Measurements from ENCODE around the gene SLAMF8.

SLAMF8 gene

DNA sequence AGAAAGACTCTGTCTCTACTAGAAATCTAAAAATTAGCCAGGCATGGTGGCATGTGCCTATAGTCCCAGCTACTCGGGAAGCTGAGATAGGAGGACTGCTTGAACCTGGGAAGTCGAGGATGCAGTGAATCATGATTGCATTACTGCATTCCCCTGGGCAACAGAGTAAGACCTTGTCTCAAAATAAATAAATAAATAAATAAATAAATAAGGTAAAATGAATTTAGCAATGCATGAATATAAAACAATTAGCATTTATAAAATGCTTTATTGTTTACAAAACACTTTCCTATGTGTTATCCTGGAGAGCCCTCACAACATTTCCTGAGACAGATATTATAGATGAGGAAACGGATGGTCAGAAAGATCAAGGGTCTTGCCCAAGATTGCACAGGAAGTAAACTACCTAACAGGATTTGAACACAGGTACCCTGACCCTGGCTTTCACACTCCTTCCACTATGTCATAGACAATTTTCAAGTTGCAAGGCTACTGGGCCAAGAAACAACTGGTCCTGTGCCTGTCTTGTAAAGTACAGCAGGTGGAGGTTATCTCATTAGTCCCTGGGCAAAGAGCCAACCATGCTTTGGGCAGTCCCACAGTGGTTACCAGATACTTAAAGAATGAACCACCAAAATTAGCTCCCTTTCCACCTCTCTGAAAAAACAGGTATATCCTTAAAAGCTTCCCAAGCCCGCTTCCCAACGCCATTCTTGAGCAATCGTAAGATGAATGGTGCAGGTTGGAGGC is 51.2 kb downstream of the SLAMF8 start:
- no peak for DNase-seq

DNA sequence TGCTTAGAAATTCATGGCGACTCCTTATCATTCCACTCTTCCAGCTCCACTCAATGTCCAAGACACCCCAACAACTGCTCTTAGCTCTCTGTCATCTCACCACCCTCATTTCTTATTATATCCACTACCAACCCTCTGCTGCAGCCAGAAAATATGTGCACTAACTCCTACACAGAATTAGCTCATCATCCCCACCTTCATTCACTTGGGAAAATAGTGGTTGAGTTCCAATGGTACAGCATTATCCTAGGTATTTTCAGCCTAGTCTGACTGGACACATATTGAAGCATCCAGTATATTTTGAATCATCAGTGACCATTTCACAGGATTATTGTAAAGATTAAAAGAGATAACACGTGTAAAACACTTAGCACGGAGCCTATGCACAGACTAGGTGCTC is 52.5 kb downstream of the SLAMF8 start:
- no peak for DNase-seq

GRCh38 chr1:159879977-159880376 is 53.3 kb downstream of the SLAMF8 start:
- DNase-seq: no peak

DNA sequence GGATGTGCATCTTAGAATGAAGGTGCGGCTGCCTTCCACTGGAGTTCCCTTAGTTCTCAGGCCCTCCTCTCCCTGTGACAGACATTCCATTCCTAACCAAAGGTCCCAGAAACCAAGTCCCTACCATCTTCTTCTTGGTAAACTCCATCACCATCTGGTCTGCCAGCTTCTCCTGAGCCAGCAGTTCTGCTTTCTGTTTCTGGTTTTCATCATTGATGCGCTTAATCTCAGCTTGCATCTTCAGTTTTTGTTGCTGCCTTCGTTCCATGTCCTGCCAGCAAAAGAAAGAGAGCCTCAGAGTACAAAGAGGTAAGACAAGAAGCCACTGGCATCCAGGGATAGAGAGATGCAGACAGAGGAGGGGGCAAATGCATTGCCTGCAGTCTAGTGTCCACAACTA is 53.8 kb downstream of the SLAMF8 start:
- no peak for DNase-seq

GRCh38 chr1:159881622-159882526 is 55.2 kb downstream of the SLAMF8 start:
- DNase-seq: peak; percentile 56 to 74

DNA sequence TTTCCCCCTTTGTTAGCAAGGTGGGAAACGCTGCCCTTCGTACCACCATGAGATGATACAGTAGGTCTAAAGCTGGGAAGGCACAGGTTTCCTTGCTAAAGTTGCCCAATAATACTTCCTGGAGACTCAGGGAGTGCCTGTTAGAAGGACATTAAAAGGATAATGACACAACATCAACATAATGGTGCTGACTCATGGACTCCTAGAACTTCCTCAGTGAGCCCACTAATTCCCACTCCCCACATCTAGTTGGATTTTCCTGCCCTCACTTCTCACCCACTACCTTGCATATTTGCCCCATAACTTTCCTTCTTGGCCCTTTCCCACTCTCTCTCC is 55.8 kb downstream of the SLAMF8 start:
- DNase-seq: no peak

GRCh38 chr1:159883134-159883533 is 56.5 kb downstream of the SLAMF8 start:
- DNase-seq: no peak

GRCh38 chr1:159884296-159884695 is 57.6 kb downstream of the SLAMF8 start:
- DNase-seq: no peak
